Endometrial microvascular endothelial cells (primary cell): Measurements from ENCODE around the gene BNIPL. TPM values are rescaled to one million over a fixed set of nuclear protein-coding genes. Genes with fewer than 3 reads are reported as not detected.

Experiments used
- in situ Hi-C: cut with HindIII; loops from 2 replicates; pipeline ENCODE4 v1.10.0; 2017; ENCODE audit warnings: low sequenced_read_pairs, low pct_unique_long_range_greater_than_20kb; ENCODE audit errors: inconsistent ontology term
- total RNA-seq: library from RNA; depleted of rRNA; stranded (reverse); fragments of >200 nt; gene quantifications from one replicate; pipeline ENCODE4 v1.2.3, GENCODE V29; 2015; ENCODE audit errors: inconsistent ontology term

Gene BNIPL
- total RNA-seq, 1 donor from 2014 or later, result not detected

DNA sequence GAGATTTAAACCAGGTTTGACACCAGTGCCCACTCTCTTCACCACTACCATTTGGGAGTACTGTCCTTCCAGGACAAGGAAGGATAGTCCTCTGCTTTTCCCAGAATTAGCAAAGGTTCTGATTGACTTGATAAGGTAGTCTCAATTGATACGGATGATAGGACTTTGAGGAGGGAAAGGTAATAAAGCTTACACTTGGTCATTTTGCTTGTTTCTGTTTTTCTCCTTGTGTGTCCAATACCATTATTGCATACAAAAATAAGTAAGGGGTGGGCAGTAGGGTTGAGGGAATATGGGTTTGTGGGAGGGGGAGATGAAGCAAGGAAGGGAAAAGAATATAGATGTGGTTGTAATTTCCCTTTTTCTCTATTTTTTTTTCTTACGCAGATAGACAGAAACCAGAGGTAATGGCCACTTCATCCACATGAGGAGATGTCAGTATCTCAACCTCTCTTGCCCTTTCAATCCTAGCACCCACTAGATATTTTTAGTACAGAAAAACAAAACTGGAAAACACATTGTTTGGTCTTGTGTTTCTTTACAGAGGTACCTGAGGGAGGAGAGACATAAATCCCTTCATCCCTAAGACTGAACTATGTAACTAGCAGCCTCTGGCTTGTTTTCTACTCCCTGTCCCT lies 13.8 kb downstream of the BNIPL start:
- in situ Hi-C loops, result no loop called here

DNA sequence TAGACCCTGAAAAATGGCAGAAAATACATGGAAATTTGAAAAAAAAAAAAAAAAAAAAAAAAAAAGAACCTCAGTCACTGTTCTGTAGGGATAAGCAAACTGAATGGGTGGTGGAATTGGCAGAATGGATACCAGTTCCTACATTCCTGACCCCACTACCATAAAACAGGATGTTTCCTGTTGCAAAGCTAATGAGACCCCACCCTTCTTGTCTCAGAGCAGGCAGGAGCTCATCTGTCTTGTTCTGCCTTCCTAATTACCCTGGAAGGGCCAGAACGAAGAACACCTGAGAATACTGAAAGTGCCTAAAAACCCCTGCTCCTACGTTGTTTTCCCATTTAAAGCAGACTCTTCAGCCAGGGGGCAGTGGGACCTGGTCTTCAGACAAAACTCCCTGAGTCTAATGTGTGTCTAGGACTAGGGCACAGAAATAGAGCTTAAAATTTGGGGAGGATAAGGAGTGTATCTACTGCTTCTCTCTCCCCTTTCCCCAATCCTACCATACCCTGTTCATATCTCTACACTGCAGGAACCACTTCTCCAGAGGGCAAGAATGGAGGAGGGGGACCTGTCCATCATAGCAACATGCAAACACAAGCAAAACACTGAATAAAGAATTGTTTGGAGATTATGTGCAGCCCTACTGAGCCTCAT lies 15.1 kb downstream of the BNIPL start:
- in situ Hi-C loops, result no loop called here

DNA sequence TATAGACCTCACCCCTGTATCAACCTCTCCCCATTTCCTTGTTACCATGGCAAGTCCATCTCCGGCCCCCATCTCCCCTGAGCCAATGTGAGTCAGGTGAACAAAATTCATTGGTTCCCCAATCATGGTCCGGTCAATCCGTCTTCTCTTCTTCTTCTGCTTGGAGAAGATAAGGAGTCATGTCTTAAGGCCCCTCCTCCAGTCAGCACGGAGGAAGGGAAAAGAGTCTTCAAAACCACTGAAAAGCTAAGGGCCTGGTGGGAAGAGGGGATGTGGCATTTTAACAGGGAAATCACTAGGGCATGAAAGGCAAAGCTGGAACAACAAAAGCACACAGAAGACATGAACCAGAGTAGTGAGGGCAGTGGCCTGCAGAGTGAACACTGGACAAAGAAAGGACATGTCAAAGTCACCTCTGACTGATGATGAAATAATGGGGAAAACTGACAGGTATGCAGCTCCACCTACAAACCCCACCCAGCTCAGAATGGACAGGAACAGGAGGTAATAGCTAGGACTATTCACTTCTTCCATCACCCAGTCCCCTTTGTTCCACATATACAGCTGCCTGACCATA lies 18.7 kb downstream of the BNIPL start:
- in situ Hi-C loops, result no loop called here

- in situ Hi-C loops, result no loop called here
These were observed 19.2 kb downstream of the BNIPL start for GRCh38 chr1:151055581-151055980.

DNA sequence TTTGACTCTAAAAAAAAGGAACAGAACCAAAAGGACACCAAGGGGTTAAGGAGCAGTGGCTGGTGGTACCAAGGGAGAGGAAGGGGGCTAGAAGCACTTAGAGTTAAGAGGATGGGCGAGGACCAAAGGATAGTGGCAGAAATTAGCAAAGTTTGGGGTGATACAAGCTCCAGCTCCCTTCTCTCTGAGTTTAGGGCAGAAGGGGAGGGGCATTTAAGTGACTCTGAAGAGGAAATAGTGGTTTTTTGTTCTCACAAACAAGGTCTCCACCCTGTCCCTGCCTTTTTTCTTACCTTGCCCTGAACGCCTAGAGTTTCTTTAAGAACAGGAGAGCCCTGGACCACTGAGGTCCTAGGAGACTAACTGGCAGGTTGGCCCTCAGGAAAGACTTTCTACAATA lies 19.8 kb downstream of the BNIPL start:
- in situ Hi-C loops, result no loop called here

GRCh38 chr1:151058692-151059091 lies 22.3 kb downstream of the BNIPL start:
- in situ Hi-C loops, result no loop called here

GRCh38 chr1:151059109-151060006 lies 23.0 kb downstream of the BNIPL start, which contains the start of gene CDC42SE1:
TSS of gene CDC42SE1 (minus strand) at chr1:151059622. CDS start at chr1:151055730, 3,892 bp downstream.
- in situ Hi-C loops, result no loop called here

GRCh38 chr1:151060007-151060656 lies 23.7 kb downstream of the BNIPL start, which contains the start of gene MLLT11:
TSS of gene MLLT11 (plus strand) at chr1:151060397. CDS start at chr1:151067225, 6,828 bp downstream.
- in situ Hi-C loops, result no loop called here

GRCh38 chr1:151060657-151061421 lies 24.5 kb downstream of the BNIPL start:
- in situ Hi-C loops, result no loop called here

- in situ Hi-C loops, result no loop called here
These were observed 25.3 kb downstream of the BNIPL start for GRCh38 chr1:151061704-151062103.

- in situ Hi-C loops, result no loop called here
These were observed 26.5 kb downstream of the BNIPL start for GRCh38 chr1:151062741-151063371.

DNA sequence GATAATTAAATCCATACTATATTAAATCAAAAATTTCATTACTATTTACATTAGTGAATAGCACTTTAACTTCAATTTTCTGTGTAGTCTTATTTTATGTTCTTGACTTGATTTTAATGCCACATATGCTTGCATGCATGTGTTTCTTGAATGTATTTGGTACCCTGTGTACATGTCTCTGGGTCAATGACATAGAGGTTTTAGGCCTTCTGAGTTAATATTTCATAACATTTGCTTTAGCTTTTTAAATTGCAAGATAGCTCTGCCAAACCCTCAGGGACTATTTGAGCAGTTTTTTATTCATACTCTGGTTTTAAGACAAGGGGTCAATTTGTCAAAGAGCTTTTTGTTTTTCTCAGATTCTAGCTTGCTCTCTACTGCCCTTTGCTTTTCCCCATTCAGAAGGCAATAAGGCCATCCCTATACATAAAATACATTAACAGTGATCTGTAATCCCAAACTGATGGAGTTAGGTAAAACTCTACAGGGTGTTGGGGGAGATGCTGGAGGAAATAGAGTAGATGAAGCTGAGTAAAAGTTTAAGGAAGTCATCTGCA lies 28.8 kb downstream of the BNIPL start:
- in situ Hi-C loops, result no loop called here

DNA sequence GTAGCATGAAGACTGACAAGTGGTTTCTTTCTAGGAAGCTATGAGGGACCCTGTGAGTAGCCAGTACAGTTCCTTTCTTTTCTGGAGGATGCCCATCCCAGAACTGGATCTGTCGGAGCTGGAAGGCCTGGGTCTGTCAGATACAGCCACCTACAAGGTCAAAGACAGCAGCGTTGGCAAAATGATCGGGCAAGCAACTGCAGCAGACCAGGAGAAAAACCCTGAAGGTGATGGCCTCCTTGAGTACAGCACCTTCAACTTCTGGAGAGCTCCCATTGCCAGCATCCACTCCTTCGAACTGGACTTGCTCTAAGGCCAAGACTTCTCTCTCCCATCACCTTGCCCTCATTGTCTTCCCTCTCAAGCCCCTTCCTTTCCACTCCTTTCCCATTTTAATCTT lies 30.8 kb downstream of the BNIPL start:
- in situ Hi-C loops, result no loop called here

GRCh38 chr1:151069103-151069486 lies 32.7 kb downstream of the BNIPL start:
- in situ Hi-C loops, result no loop called here

GRCh38 chr1:151070474-151071276 lies 34.3 kb downstream of the BNIPL start, which contains the start of gene GABPB2:
TSS of gene GABPB2 (plus strand) at chr1:151070761. CDS start at chr1:151088190, 17,429 bp downstream.
- in situ Hi-C loops, result no loop called here

GRCh38 chr1:151072224-151072623 lies 35.8 kb downstream of the BNIPL start:
- in situ Hi-C loops, result no loop called here
